ENCODE results near the gene ITLN2. TPM values are rescaled to one million over a fixed set of nuclear protein-coding genes. Genes with fewer than 3 reads are reported as not detected.
"Not testable (repeated sequence)": the region's sequence is repeated elsewhere in the genome, so short reads cannot be mapped to it uniquely, and the experiment has no call there.

ITLN2 gene
- polyA plus RNA-seq, result under 1 TPM; 0.09 to 0.20 TPM

DNA sequence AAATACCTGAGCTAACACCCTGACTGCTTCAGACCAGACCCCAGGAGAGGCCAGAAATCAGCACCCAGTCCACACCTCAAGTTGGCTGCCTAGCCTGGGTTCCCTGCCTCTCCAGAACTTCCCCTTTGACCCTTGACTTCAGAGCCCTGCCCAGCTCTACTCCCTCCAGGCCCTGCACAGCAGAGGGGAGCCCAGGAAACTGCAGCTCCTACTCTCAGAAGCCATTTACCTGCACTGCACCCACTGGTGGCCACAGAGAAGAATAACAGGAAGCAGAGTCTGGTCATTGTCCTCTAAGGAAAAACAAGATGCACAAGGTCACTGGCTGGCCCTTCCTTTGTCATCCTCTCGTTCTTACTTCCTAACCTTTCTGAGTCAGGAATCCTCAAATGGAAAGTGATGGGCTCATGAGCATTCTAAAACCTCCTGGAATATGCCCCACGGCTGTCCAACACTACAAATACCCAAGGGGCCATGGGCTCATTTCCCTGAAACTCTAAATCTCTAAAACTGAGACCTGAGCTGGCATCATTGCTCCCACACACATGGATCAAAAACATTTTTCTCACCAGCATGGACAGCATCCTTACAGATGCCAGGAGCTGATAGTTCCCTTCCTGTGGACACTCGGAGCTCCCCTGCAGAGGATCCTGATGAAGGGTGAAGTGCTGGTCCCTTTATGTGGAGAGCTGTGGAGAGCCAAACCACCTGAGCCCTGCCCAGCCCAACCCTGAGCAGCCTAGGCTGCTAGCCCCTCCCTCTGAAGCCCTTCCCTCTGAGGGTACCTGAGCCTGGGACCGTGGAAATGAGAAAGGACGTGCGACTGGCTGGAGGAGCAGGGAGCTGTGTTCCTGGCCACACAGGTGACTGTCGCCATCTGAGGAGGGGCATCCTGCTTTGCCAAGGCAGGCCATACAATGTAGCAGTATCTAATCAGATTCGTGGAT, at the start of gene ITLN2:
Gene ITLN2 (minus strand): TSS at position 652 of the 947 bp plus-strand sequence. CDS start 68 bp downstream, at position 584.
- 78 to 80% methylated on average over 8 of the region's 8 CpGs for WGBS, 2 donors
- no peak within 1 kb of the TSS for H3K4me3 ChIP-seq (ENCODE audit: low read depth in 1 of 2, low read length in 2 of 2)
- H3K36me3 ChIP-seq (ENCODE audit: control insufficient read depth in 2 of 2, insufficient read depth in 2 of 2, low read length in 1 of 2), result no peaks in the 10 kb centered on the region
- no peaks in the 10 kb centered on the region for H3K9me3 ChIP-seq (ENCODE audit: control insufficient read depth in 2 of 2, insufficient read depth in 1 of 2, low read depth in 1 of 2, low read length in 1 of 2)
- H3K4me1 ChIP-seq (ENCODE audit: control insufficient read depth in 2 of 2, insufficient read depth in 2 of 2, low read length in 1 of 2), result peaks cover 0 to 10% of the 10 kb centered on the region in 2 donors
- H3K27me3 ChIP-seq (ENCODE audit: control insufficient read depth in 1 of 2, insufficient read depth in 2 of 2, low read length in 2 of 2), result no peaks in the 10 kb centered on the region
- no peak within 1 kb of the TSS for H3K27ac ChIP-seq (ENCODE audit: low read depth in 2 of 2, low read length in 1 of 2)

GRCh38 chr1:161001525-161001924, 46.9 kb upstream of the ITLN2 start:
- Histone ChIP-seq H3K27ac (ENCODE audit: low read depth in 2 of 2, low read length in 1 of 2) (no peak overlapping the region), H3K9me3 (ENCODE audit: control insufficient read depth in 2 of 2, insufficient read depth in 1 of 2, low read depth in 1 of 2, low read length in 1 of 2) (no peaks in the 10 kb centered on the region), H3K4me3 (ENCODE audit: low read depth in 1 of 2, low read length in 2 of 2) (no peak overlapping the region), H3K4me1 (ENCODE audit: control insufficient read depth in 2 of 2, insufficient read depth in 2 of 2, low read length in 1 of 2) (no peaks in the 10 kb centered on the region), H3K27me3 (ENCODE audit: control insufficient read depth in 1 of 2, insufficient read depth in 2 of 2, low read length in 2 of 2) (no peaks in the 10 kb centered on the region), H3K36me3 (ENCODE audit: control insufficient read depth in 2 of 2, insufficient read depth in 2 of 2, low read length in 1 of 2) (peaks cover 8 to 35% of the 10 kb centered on the region in 2 donors)
- WGBS, 2 donors, result 43 to 55% methylated on average over 5 of the region's 5 CpGs

- no peak overlapping the region for H3K27ac ChIP-seq (ENCODE audit: low read depth in 2 of 2, low read length in 1 of 2)
- H3K4me1 ChIP-seq (ENCODE audit: control insufficient read depth in 2 of 2, insufficient read depth in 2 of 2, low read length in 1 of 2), result no peaks in the 10 kb centered on the region
- no peaks in the 10 kb centered on the region for H3K27me3 ChIP-seq (ENCODE audit: control insufficient read depth in 1 of 2, insufficient read depth in 2 of 2, low read length in 2 of 2)
- H3K36me3 ChIP-seq (ENCODE audit: control insufficient read depth in 2 of 2, insufficient read depth in 2 of 2, low read length in 1 of 2), result peaks cover 8 to 35% of the 10 kb centered on the region in 2 donors
- no peak overlapping the region for H3K4me3 ChIP-seq (ENCODE audit: low read depth in 1 of 2, low read length in 2 of 2)
- no peaks in the 10 kb centered on the region for H3K9me3 ChIP-seq (ENCODE audit: control insufficient read depth in 2 of 2, insufficient read depth in 1 of 2, low read depth in 1 of 2, low read length in 1 of 2)
- WGBS, 2 donors, result 76 to 79% methylated on average over 11 of the region's 11 CpGs
These were observed 46.3 kb upstream of the ITLN2 start for GRCh38 chr1:161000736-161001480.

- Histone ChIP-seq H3K27me3 (ENCODE audit: control insufficient read depth in 1 of 2, insufficient read depth in 2 of 2, low read length in 2 of 2) (no peaks in the 10 kb centered on the region), H3K36me3 (ENCODE audit: control insufficient read depth in 2 of 2, insufficient read depth in 2 of 2, low read length in 1 of 2) (peaks cover 8 to 35% of the 10 kb centered on the region in 2 donors), H3K4me3 (ENCODE audit: low read depth in 1 of 2, low read length in 2 of 2) (no peak overlapping the region), H3K9me3 (ENCODE audit: control insufficient read depth in 2 of 2, insufficient read depth in 1 of 2, low read depth in 1 of 2, low read length in 1 of 2) (no peaks in the 10 kb centered on the region), H3K4me1 (ENCODE audit: control insufficient read depth in 2 of 2, insufficient read depth in 2 of 2, low read length in 1 of 2) (no peaks in the 10 kb centered on the region), H3K27ac (ENCODE audit: low read depth in 2 of 2, low read length in 1 of 2) (no peak overlapping the region)
- WGBS, 2 donors, result 88 to 94% methylated on average over 5 of the region's 5 CpGs
These were observed 44.8 kb upstream of the ITLN2 start for GRCh38 chr1:160999376-160999775.

DNA sequence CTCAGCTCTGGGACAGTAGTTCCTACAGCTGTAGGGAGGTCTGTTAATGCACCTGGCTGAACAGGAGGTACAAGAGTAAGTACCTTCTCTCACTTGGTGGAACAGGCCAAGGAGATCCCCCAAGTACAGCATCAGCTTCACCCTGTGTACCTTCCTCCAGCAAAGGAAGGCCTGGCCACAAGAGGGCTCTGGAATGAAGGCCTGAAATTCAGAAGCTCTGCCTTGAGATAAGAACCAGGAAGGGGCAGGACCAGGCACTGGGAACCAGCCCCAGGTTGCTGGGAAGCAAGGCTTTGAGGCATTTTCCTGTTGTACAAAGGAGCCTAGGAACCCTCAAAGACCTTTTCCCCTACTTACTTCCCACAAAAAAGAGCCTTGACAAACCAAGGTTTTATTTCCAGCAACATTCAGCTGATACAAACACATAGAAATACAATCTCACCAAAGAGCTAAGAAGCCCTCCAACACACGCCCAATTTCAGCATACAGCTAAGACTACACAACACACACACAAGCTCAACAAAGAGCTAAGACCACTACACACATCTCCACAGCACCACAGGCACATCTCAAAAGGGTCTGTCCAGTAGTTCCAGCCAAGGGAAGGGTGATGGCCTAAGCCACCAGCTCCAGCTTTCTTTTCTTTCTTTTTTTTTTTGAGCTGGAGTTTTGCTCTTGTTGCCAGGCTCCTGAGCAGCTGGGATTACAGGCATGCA, 42.9 kb upstream of the ITLN2 start:
- no peak overlapping the region for H3K4me3 ChIP-seq (ENCODE audit: low read depth in 1 of 2, low read length in 2 of 2)
- peaks cover 8 to 35% of the 10 kb centered on the region in 2 donors for H3K36me3 ChIP-seq (ENCODE audit: control insufficient read depth in 2 of 2, insufficient read depth in 2 of 2, low read length in 1 of 2)
- 74 to 84% methylated on average over 1 of the region's 1 CpG for WGBS, 2 donors
- peak overlapping the region; percentile 50 to 80 for H3K27ac ChIP-seq (ENCODE audit: low read depth in 2 of 2, low read length in 1 of 2)
- no peaks in the 10 kb centered on the region for H3K4me1 ChIP-seq (ENCODE audit: control insufficient read depth in 2 of 2, insufficient read depth in 2 of 2, low read length in 1 of 2)
- no peaks in the 10 kb centered on the region for H3K27me3 ChIP-seq (ENCODE audit: control insufficient read depth in 1 of 2, insufficient read depth in 2 of 2, low read length in 2 of 2)
- H3K9me3 ChIP-seq (ENCODE audit: control insufficient read depth in 2 of 2, insufficient read depth in 1 of 2, low read depth in 1 of 2, low read length in 1 of 2), result no peaks in the 10 kb centered on the region

DNA sequence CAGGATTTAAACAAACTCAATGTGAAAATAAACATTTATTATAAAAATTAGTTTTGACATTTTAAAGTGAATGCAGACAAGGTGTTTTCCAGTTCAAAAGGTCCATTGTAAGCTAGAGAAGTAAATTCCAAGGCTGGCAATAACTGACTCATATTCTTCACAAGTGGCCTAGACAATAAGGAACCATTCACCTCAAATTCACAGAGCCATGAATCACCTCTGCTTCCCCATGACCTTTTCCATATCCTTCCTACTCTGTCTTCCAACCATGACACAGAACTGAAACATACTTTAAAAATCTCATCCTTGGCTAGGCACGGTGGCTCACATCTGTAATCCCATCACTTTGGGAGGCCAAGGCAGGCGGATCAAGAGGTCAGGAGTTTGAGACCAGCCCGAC, 41.6 kb upstream of the ITLN2 start:
- no peaks in the 10 kb centered on the region for H3K9me3 ChIP-seq (ENCODE audit: control insufficient read depth in 2 of 2, insufficient read depth in 1 of 2, low read depth in 1 of 2, low read length in 1 of 2)
- 66 to 80% methylated on average over 3 of the region's 3 CpGs for WGBS, 2 donors
- no peak overlapping the region for H3K27ac ChIP-seq (ENCODE audit: low read depth in 2 of 2, low read length in 1 of 2)
- H3K27me3 ChIP-seq (ENCODE audit: control insufficient read depth in 1 of 2, insufficient read depth in 2 of 2, low read length in 2 of 2), result no peaks in the 10 kb centered on the region
- no peaks in the 10 kb centered on the region for H3K4me1 ChIP-seq (ENCODE audit: control insufficient read depth in 2 of 2, insufficient read depth in 2 of 2, low read length in 1 of 2)
- peaks cover 8 to 32% of the 10 kb centered on the region in 2 donors for H3K36me3 ChIP-seq (ENCODE audit: control insufficient read depth in 2 of 2, insufficient read depth in 2 of 2, low read length in 1 of 2)
- H3K4me3 ChIP-seq (ENCODE audit: low read depth in 1 of 2, low read length in 2 of 2), result no peak overlapping the region

- Histone ChIP-seq H3K36me3 (ENCODE audit: control insufficient read depth in 2 of 2, insufficient read depth in 2 of 2, low read length in 1 of 2) (peaks cover 0 to 7% of the 10 kb centered on the region in 2 donors), H3K27ac (ENCODE audit: low read depth in 2 of 2, low read length in 1 of 2) (no peak overlapping the region), H3K9me3 (ENCODE audit: control insufficient read depth in 2 of 2, insufficient read depth in 1 of 2, low read depth in 1 of 2, low read length in 1 of 2) (no peaks in the 10 kb centered on the region), H3K27me3 (ENCODE audit: control insufficient read depth in 1 of 2, insufficient read depth in 2 of 2, low read length in 2 of 2) (no peaks in the 10 kb centered on the region), H3K4me3 (ENCODE audit: low read depth in 1 of 2, low read length in 2 of 2) (no peak overlapping the region), H3K4me1 (ENCODE audit: control insufficient read depth in 2 of 2, insufficient read depth in 2 of 2, low read length in 1 of 2) (no peaks in the 10 kb centered on the region)
- WGBS, 2 donors, result 76 to 77% methylated on average over 14 of the region's 14 CpGs
These were observed 39.1 kb upstream of the ITLN2 start for GRCh38 chr1:160993544-160994193.

DNA sequence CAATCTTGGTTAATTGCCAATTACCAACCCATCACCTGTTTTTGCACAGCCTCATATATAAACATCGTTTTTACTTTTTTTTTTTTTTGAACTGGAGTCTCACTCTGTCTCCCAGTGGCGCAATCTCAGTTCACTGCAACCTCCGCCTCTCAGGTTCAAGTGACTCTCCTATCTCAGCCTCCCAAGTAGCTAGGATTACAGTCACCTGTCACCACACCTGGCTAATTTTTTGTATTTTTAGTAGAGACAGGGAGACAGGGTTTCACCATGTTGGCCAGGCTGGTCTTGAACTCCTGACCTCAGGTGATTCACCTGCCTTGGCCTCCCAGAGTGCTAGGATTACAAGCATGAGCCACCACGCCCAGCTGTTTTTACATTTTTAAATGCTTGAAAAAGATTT, 37.4 kb upstream of the ITLN2 start:
- H3K4me3 ChIP-seq (ENCODE audit: low read depth in 1 of 2, low read length in 2 of 2); H3K9me3 ChIP-seq (ENCODE audit: control insufficient read depth in 2 of 2, insufficient read depth in 1 of 2, low read depth in 1 of 2, low read length in 1 of 2); H3K36me3 ChIP-seq (ENCODE audit: control insufficient read depth in 2 of 2, insufficient read depth in 2 of 2, low read length in 1 of 2); H3K27me3 ChIP-seq (ENCODE audit: control insufficient read depth in 1 of 2, insufficient read depth in 2 of 2, low read length in 2 of 2); H3K4me1 ChIP-seq (ENCODE audit: control insufficient read depth in 2 of 2, insufficient read depth in 2 of 2, low read length in 1 of 2): not testable (repeated sequence)
- H3K27ac ChIP-seq (ENCODE audit: low read depth in 2 of 2, low read length in 1 of 2), result peak overlapping the region in 1 of 2 donors; percentile 59
- 79 to 85% methylated on average over 4 of the region's 4 CpGs for WGBS, 2 donors
